ENCODE data around the gene OR10H4. TPM values are rescaled to one million over a fixed set of nuclear protein-coding genes. Genes with fewer than 3 reads are reported as not detected.
"Not testable (repeated sequence)": the region's sequence is repeated elsewhere in the genome, so short reads cannot be mapped to it uniquely, and the experiment has no call there.

The OR10H4 gene
- total RNA-seq, 6 donors from 2014 or later, result not detected

DNA sequence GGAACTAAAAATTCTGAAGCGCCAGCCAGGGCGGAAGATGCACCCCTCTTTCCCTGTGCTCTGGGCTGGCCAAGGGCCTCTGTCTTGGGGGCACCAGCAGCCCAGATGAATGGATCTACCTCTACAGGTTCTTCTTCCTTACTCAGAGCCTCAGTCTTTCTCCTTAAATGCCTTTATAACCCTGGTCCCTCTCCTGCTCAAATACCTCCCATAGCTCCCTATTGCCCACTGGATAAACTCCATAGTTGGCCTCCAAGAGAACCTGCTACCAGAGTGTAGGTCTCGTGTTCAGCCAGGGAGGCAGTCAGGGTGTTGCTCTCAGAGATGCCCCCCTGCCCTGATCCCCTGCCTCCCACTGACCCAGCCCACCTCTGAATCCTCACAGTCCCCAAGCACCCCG is 30.5 kb downstream of the OR10H4 start:
- Histone ChIP-seq H3K27me3 (no peaks in the 10 kb centered on the region), H3K36me3 (no peaks in the 10 kb centered on the region), H3K27ac (no peak overlapping the region), H3K9me3 (peaks cover 0 to 13% (median 11%) of the 10 kb centered on the region in 4 donors), H3K4me1 (no peaks in the 10 kb centered on the region), H3K4me3 (no peak overlapping the region)
- ATAC-seq (ENCODE audit: low FRiP score in 2 of 2) (no peak), DNase-seq (no peak)
- WGBS, 2 donors, result 76 to 94% methylated on average over 4 of the region's 4 CpGs
- TF ChIP-seq POLR2AphosphoS5 (IDR thresholded peaks at IDR 0.05), result no peak
- no peak for TF ChIP-seq POLR2A (IDR thresholded peaks at IDR 0.05)
- no peak for TF ChIP-seq EP300 (IDR thresholded peaks at IDR 0.05)
- TF ChIP-seq CTCF (IDR thresholded peaks at IDR 0.05), result no peak

- not testable (repeated sequence) for H3K36me3 ChIP-seq; DNase-seq; H3K27me3 ChIP-seq; H3K27ac ChIP-seq; ATAC-seq (ENCODE audit: low FRiP score in 2 of 2); H3K4me1 ChIP-seq; H3K4me3 ChIP-seq
- peaks cover 0 to 13% (median 11%) of the 10 kb centered on the region in 4 donors for H3K9me3 ChIP-seq
- 55 to 66% methylated on average over 6 of the region's 6 CpGs for WGBS, 2 donors
Measured at GRCh38 chr19:15985831-15986230, 37.0 kb downstream of the OR10H4 start.

- H3K4me1 ChIP-seq, result no peaks in the 10 kb centered on the region
- H3K36me3 ChIP-seq, result no peaks in the 10 kb centered on the region
- H3K27ac ChIP-seq, result no peak overlapping the region
- TF ChIP-seq EP300 (IDR thresholded peaks at IDR 0.05) (no peak), POLR2AphosphoS5 (IDR thresholded peaks at IDR 0.05) (no peak), CTCF (IDR thresholded peaks at IDR 0.05) (no peak), POLR2A (IDR thresholded peaks at IDR 0.05) (no peak)
- WGBS, 2 donors, result 50 to 58% methylated on average over 2 of the region's 2 CpGs
- no peak for ATAC-seq (ENCODE audit: low FRiP score in 2 of 2)
- no peak overlapping the region for H3K4me3 ChIP-seq
- H3K27me3 ChIP-seq, result no peaks in the 10 kb centered on the region
- DNase-seq, result no peak
- peaks cover 0 to 11% (median 9%) of the 10 kb centered on the region in 4 donors for H3K9me3 ChIP-seq
Measured at GRCh38 chr19:15986701-15987100, 37.9 kb downstream of the OR10H4 start.

GRCh38 chr19:15989889-15990288 is 41.1 kb downstream of the OR10H4 start:
- DNase-seq (no peak), ATAC-seq (ENCODE audit: low FRiP score in 2 of 2) (no peak)
- Histone ChIP-seq H3K36me3 (no peaks in the 10 kb centered on the region), H3K4me1 (no peaks in the 10 kb centered on the region), H3K9me3 (no peaks in the 10 kb centered on the region), H3K4me3 (no peak overlapping the region), H3K27me3 (no peaks in the 10 kb centered on the region), H3K27ac (no peak overlapping the region)
- 36 to 47% methylated on average over 3 of the region's 3 CpGs for WGBS, 2 donors
- TF ChIP-seq CTCF (IDR thresholded peaks at IDR 0.05) (no peak), POLR2A (IDR thresholded peaks at IDR 0.05) (no peak), EP300 (IDR thresholded peaks at IDR 0.05) (no peak), POLR2AphosphoS5 (IDR thresholded peaks at IDR 0.05) (no peak)

DNA sequence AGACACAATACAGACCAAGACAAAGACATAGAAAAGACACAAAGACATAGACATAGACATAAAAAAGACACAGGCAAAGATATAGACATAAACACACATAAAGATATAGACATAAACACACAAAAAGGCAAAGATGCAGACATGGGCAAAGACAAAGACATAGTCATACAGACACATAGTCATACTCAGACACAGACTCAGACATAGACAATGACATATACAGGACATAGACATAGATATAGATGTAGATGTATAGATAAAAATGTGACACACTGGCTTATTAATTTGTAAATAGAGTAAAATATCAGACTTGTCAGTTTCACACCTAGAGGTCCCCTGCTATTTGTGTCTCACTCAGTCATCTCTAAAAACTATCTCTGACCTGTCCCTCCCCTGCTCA is 42.8 kb downstream of the OR10H4 start:
- ATAC-seq (ENCODE audit: low FRiP score in 2 of 2) (no peak), DNase-seq (no peak)
- no peak for TF ChIP-seq EP300 (IDR thresholded peaks at IDR 0.05)
- TF ChIP-seq CTCF (IDR thresholded peaks at IDR 0.05), result no peak
- no peak for TF ChIP-seq POLR2A (IDR thresholded peaks at IDR 0.05)
- no peak for TF ChIP-seq POLR2AphosphoS5 (IDR thresholded peaks at IDR 0.05)
- Histone ChIP-seq H3K36me3 (no peaks in the 10 kb centered on the region), H3K27me3 (no peaks in the 10 kb centered on the region), H3K4me3 (no peak overlapping the region), H3K4me1 (no peaks in the 10 kb centered on the region), H3K9me3 (no peaks in the 10 kb centered on the region), H3K27ac (no peak overlapping the region)

Data from upper lobe of left lung (tissue), 6 donors.